ENCODE results near the gene SLC9A8.

Gene SLC9A8

GRCh38 chr20:49843139-49843538 lies 30.5 kb downstream of the SLC9A8 start:
- no peak for TF ChIP-seq POLR2A (IDR thresholded peaks at IDR 0.05; ENCODE audit: low read depth, low read length)
- DNase-seq (ENCODE audit: insufficient read length, low spot score): no peak
- FAIRE-seq: no peak

GRCh38 chr20:49843770-49844380 lies 31.2 kb downstream of the SLC9A8 start:
- FAIRE-seq (no peak), DNase-seq (ENCODE audit: insufficient read length, low spot score) (no peak)
- no peak for TF ChIP-seq POLR2A (IDR thresholded peaks at IDR 0.05; ENCODE audit: low read depth, low read length)

- DNase-seq (ENCODE audit: insufficient read length, low spot score): no peak
- FAIRE-seq: no peak
- TF ChIP-seq POLR2A (IDR thresholded peaks at IDR 0.05; ENCODE audit: low read depth, low read length): no peak
These were observed 32.4 kb downstream of the SLC9A8 start for GRCh38 chr20:49845060-49845459.

- TF ChIP-seq POLR2A (IDR thresholded peaks at IDR 0.05; ENCODE audit: low read depth, low read length): no peak
- no peak for FAIRE-seq
- peak; percentile 43 for DNase-seq (ENCODE audit: insufficient read length, low spot score)
These were observed 33.7 kb downstream of the SLC9A8 start for GRCh38 chr20:49846206-49846807.

GRCh38 chr20:49850463-49851230 lies 38.0 kb downstream of the SLC9A8 start:
- no peak for FAIRE-seq
- no peak for TF ChIP-seq POLR2A (IDR thresholded peaks at IDR 0.05; ENCODE audit: low read depth, low read length)
- no peak for DNase-seq (ENCODE audit: insufficient read length, low spot score)

GRCh38 chr20:49851231-49851705 lies 38.6 kb downstream of the SLC9A8 start:
- DNase-seq (ENCODE audit: insufficient read length, low spot score) (no peak), FAIRE-seq (no peak)
- TF ChIP-seq POLR2A (IDR thresholded peaks at IDR 0.05; ENCODE audit: low read depth, low read length): no peak

GRCh38 chr20:49851991-49852390 lies 39.4 kb downstream of the SLC9A8 start:
- no peak for DNase-seq (ENCODE audit: insufficient read length, low spot score)
- no peak for TF ChIP-seq POLR2A (IDR thresholded peaks at IDR 0.05; ENCODE audit: low read depth, low read length)
- no peak for FAIRE-seq

GRCh38 chr20:49852522-49853080 lies 40.0 kb downstream of the SLC9A8 start:
- DNase-seq (ENCODE audit: insufficient read length, low spot score) (no peak), FAIRE-seq (no peak)
- no peak for TF ChIP-seq POLR2A (IDR thresholded peaks at IDR 0.05; ENCODE audit: low read depth, low read length)

- DNase-seq (ENCODE audit: insufficient read length, low spot score) (peak; percentile 67), FAIRE-seq (no peak)
- TF ChIP-seq POLR2A (IDR thresholded peaks at IDR 0.05; ENCODE audit: low read depth, low read length): no peak
These were observed 41.0 kb downstream of the SLC9A8 start for GRCh38 chr20:49853640-49854039.

GRCh38 chr20:49854190-49854875 lies 41.7 kb downstream of the SLC9A8 start:
- TF ChIP-seq POLR2A (IDR thresholded peaks at IDR 0.05; ENCODE audit: low read depth, low read length): no peak
- FAIRE-seq: no peak
- no peak for DNase-seq (ENCODE audit: insufficient read length, low spot score)

- DNase-seq (ENCODE audit: insufficient read length, low spot score) (no peak), FAIRE-seq (no peak)
These were observed 44.3 kb downstream of the SLC9A8 start for GRCh38 chr20:49856904-49857303.

GRCh38 chr20:49858076-49858585 lies 45.5 kb downstream of the SLC9A8 start:
- TF ChIP-seq POLR2A (IDR thresholded peaks at IDR 0.05; ENCODE audit: low read depth, low read length): no peak
- DNase-seq (ENCODE audit: insufficient read length, low spot score) (no peak), FAIRE-seq (no peak)

More at GRCh38 chr20:49856904-49857303, 44.3 kb downstream of the SLC9A8 start:
- TF ChIP-seq POLR2A (IDR thresholded peaks at IDR 0.05; ENCODE audit: low read depth, low read length): no peak

- TF ChIP-seq POLR2A (IDR thresholded peaks at IDR 0.05; ENCODE audit: low read depth, low read length): no peak
- FAIRE-seq: no peak
These were observed 46.4 kb downstream of the SLC9A8 start for GRCh38 chr20:49859011-49859410.

More at GRCh38 chr20:49859011-49859410, 46.4 kb downstream of the SLC9A8 start:
- no peak for DNase-seq (ENCODE audit: insufficient read length, low spot score)

All from H54 (cell line).